Endometrium (tissue), 2 donors: ENCODE results near the gene RPL29.
"Not testable (repeated sequence)": the region's sequence is repeated elsewhere in the genome, so short reads cannot be mapped to it uniquely, and the experiment has no call there.

ENCODE experiments used
- FAIRE-seq: peaks from 2 replicates; lab custom pipeline; 2012; peaks lifted over from hg19 to GRCh38; lab: Jason Lieb, UNC
- donor health status: control.
- donor health status: control.

RPL29 gene

DNA sequence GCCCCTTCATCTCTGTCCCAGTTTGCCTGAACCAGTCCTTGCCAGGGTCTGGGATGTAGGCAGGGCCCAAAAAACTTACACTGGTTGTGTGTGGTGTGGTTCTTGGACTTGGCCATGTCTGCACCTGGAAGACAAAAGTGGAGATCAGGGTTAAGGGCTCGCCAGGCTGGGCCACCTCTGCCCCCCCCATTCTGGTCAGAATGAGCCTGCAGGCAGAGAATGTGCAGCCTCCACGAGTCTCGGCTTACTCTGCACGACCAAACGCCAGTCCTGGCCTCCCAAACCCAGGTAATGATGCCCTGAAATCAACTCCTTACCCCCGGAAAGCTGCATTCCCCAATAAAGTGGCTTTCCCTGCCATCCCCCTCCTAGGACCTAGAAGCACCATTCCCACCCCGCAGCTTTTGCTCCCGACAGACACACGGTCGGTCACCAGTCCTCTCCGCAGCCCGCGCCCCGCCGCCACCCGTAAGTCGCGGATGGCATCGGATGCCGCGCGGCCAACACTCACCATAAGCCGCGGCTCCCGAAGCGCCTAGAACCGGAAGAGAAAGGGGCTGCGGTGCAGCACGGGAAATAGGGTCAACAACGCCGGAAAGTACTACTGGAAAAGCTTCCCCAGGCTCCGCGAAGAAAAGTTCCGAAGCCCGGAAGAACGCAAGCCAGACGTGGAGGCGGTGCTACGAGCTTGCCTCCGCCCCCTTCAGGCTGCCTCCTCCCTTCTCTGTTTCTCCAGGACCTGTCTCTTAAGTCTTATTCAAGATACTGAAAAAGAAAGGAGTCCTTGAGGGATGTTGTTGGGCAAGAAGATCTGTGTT lies at the start of gene RPL29:
Gene RPL29, minus strand, starts transcription at position 550 of the 818 bp plus-strand sequence. Its CDS starts 434 bp downstream, at position 116.
- FAIRE-seq: peak; percentile 95

DNA sequence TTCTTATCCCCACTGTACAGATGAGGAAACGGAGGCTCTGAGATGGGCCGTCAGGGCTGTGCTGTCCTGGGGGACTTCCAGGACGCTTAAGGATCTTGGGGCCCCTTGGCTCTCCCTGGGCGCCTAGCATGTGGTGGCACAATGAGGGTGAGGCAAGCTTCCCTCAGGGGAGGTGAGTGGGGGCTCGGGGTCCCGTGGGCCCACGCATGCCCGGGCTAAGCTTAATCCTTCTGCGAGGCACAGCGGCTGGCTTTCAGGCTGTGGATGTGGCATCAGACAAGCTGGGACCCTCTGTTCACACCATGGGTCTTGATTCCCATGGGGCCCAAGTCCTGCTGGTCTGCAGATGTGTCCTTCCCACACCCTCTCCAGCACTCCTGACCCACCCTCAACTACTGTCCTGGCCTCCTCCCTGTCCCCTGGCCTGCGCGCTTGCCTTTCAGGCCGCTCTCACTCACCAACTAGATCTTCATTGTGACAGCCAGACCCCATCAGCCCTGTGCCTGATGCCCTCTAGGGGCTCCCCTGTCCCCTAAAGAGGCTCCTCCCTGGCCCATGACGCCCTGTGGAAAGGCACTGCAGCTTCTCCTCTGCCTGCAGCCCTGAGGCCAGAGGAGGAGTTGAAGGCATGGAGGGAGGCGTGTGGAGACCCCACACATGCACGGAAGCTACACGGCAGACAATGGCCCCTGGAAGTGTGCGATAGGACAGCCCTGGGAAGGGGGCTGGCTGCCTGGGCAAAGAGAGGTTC lies 49.3 kb upstream of the RPL29 start:
- FAIRE-seq: no peak

DNA sequence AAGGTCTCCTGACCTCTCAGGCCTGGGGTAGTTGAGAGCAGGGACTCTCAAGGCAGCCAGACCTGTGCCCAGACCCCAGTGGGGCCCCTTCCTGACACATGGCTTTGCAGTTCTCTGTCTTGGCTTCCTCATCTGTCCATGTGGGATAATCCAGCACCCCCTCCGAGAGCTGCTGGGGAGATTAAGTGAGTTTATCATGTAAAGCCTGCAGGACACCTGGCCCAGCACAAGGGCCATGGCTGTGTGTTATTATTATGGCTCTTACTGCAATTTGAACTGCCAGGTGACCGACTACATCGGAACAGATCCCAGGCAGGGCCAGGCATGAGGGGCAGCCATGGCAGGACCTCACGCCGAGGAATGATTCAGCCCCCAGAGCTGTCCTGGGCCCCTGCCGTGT lies 48.1 kb upstream of the RPL29 start:
- no peak for FAIRE-seq

- not testable (repeated sequence) for FAIRE-seq
These were observed 47.3 kb upstream of the RPL29 start for GRCh38 chr3:52043039-52043438.

DNA sequence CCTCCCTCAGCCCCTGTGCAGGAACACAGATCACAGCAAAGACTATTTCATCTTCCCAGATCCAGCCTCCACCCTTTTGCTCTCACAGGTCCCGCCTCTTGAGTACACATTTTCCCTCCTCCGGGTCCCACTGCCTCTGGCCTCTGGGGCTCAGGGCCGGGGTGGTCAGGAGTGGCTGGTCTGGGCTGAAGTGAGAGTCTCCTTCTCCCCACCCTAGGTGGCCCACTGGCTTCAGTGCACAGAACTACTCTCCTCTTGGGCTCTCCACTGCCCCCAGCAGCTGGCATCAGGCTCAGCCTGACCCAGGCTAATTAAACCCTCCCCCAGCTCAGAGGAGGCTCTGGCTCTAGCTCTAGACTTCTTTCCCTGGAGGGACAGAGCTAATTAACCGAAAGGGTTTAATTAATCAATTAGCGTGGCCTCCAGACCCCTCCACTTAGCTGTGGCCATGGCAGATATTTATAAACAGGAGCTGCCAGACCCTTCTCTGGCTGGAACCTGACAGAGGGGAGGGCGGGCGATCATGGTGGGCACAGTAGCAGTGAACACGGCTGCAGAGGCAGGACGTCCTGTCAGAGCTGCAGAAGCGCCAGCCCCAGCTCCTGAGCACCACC lies 45.5 kb upstream of the RPL29 start:
- FAIRE-seq: no peak

GRCh38 chr3:52040600-52040999 lies 44.9 kb upstream of the RPL29 start:
- no peak for FAIRE-seq

DNA sequence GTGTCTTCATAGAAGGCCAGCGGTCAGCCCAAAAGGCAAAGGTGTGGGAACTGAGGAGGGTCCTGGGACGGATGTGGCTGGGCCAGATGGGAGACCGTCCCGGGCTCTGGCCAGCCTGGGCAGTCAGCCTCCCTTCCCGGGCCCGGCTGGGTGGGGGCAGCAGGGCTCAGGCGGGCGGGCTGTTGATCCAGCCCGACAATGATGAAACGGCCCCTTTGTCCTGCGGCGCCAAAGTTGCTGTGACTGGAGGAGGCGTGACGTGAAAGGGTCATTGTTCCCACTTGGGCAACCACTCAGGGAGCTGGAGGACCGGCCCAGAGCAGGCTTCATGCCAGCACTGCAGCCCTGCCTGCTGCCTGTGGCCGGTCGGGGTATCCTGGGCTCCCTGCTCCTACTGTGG lies 44.2 kb upstream of the RPL29 start:
- FAIRE-seq: no peak

DNA sequence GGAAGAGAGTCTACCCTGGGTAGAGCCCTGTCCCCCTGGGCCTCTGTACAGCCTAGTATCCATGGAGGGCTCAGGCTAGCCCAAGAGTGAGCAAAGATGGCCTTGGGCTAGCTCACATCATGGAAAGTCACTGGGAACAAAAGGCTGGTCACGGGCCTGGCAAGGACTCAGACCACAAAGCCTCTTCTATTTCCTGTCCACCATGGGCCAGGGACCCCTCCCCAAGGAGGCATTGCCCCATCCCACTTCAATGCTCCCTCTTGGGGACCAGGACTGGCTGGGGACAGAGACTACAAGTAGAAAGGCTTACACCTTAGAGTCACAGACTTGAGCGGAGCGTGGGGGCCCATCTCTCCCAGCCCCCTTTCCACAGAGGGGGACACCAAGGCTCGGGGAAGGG lies 43.7 kb upstream of the RPL29 start:
- no peak for FAIRE-seq

GRCh38 chr3:52038227-52038626 lies 42.5 kb upstream of the RPL29 start:
- FAIRE-seq: no peak

GRCh38 chr3:52037291-52037690 lies 41.6 kb upstream of the RPL29 start:
- FAIRE-seq: no peak

- no peak for FAIRE-seq
These were observed 41.1 kb upstream of the RPL29 start for GRCh38 chr3:52036829-52037228.

- no peak for FAIRE-seq
These were observed 40.6 kb upstream of the RPL29 start for GRCh38 chr3:52036222-52036694.

GRCh38 chr3:52034651-52035050 lies 39.0 kb upstream of the RPL29 start:
- FAIRE-seq: no peak

DNA sequence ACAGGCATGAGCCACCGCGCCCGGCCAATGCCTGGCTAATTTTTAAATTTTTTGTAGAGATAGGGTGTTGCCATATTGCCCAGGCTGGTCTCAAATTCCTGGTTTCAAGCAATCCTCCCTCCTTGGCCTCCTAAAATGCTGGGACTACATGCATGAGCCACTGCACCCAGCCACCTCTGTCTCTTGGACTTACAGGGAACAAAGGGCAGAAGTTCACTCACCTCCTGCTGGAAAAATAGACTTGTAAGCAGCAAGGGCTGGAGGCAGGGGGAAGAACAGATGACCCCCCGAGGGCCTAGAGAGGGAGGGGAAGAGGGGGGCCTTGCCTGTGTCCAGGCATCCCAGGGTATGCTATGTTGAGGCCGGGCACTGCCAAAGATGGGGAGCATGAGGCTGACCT lies 38.5 kb upstream of the RPL29 start:
- FAIRE-seq: no peak

DNA sequence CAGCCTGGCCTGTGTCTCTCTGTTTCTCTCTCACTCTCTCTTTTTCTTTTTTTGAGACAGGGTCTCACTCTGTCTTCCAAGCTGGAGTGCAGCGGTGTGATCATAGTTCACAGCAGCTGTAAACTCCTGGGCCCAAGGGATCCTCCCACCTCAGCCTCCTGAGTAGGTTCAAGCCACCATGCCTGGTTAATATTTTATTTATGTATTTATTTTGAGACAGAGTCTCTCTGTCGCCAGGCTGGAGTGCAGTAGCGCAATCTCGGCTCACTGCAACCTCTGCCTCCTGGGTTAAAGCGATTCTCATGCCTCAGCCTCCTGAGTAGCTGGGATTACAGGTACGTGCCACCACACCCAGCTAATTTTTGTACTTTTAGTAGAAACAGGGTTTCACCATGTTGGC lies 38.1 kb upstream of the RPL29 start:
- not testable (repeated sequence) for FAIRE-seq

DNA sequence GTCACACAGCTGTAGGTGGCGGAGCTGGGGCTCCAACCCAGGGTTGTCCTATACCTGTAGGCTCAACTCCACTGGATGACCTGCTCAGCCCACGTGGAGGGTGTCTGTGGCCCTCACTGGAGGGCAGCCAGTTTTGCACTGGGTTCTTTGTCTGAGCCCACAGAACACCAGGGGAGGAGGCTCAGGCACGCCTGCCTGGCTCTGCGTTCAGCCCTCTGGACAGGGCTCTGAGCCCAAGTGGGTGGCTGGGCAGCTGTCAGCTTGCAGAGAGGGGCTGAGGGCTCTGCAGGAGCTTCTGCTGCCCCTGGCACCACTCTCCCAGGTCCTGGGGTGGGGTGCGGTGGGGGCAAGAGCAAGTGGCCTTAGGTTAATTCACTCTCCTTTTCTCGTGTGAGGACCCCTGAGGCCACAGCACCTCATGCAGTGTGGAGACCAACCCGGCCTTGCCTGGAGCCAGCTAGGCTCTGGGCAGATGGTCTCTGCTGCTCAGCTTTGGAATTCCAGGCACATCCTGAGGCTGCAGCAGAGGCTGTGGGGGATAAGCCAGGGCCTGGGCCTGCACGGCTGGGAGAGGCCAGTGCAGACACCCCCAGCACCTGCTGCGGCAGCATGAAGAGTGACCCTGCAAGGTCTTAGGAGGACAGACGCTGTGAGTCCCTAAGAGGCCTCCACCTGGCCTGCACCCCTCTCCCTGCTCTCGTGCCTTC lies 37.2 kb upstream of the RPL29 start:
- FAIRE-seq: no peak

DNA sequence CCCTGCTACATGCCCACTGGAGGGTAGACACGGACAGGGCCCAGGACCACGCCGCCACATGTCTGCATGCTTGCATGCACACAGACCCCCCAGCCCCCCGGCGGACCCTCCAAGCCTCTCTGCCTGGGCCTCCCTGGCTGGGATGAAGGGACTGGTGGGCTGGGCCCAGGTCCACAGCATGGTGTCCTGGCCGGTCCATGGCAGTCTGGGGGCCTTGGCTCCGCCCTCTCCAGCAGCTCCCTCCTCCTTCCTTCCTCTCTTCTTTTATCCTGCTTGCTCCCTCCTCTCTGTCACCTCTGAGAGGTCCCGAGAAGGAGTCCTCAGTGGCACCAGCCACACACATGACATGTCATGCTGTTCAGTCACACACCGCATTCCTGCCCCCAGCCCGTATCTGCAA lies 36.2 kb upstream of the RPL29 start:
- FAIRE-seq: no peak

GRCh38 chr3:52030714-52031310 lies 35.1 kb upstream of the RPL29 start:
- FAIRE-seq: no peak

- FAIRE-seq: no peak
These were observed 33.8 kb upstream of the RPL29 start for GRCh38 chr3:52029535-52029934.

DNA sequence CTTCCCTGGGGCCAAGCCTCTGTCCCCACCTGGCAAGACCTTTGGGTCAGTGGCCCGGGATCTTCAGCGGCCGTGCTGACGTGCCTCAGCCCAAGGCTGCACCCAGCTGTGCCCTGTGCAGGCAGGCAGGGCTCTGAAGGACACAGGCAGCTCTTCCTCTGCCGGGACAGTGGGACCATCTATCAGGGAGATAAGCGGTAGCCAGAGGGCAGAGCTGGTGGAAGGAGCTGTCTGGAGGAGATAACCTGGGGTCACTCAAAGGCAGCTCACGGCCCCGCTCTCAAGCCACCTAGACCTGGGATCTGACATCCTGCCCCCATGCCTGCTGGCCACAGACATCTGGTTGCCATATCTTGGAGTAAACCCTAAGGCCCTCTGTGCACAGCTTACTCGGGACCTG lies 33.4 kb upstream of the RPL29 start:
- FAIRE-seq: no peak

DNA sequence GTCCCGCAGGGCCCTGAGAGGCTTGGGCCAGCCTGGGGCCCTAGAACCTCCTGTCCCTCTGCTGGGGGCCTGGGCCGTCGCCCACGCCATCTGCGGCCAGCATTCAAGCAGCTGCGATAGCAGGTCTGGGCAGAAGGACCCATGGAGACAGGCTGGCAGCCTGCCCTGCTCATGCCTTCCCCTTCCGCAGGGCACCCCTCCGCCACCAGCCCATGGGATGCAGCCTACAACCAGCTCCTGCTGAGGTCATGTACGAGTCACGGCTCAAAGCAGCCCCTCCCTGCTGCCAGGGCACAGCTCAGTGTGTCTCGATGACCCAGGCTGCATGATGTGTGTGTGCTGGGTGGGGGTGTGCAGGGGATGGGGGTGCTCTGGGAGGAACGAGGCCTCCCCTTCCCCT lies 32.9 kb upstream of the RPL29 start:
- no peak for FAIRE-seq

DNA sequence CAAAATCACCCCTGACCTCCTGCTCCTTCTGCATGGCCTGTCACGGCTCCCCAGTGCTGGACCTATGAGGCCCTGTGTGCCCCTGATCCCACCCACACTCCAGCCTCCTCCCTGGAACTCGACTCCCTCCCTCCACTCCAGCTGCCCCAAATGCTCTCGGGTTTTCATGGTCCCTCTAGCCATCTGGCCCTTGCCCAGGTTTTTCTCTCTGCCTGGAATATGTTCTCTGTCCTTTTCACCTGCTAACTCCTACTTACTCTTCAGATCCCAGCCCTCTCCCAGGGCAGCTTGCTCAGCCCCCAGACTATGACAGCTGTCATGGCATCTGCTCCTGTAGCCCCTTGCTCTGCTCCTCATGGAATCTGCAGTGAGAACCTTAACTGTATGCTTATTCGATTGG lies 30.3 kb upstream of the RPL29 start:
- no peak for FAIRE-seq
